OCI-LY1 (cell line): ENCODE data around the gene DLGAP4.

Experiments
- H2AFZ ChIP-seq: fragments of 200-600 bp; sonication (generic), shearing (Covaris generic); 2 replicates; pipeline ENCODE4 v1.6.0; 2014; ENCODE audit warnings: antibody characterized with exemption, mild to moderate bottlenecking, low read length
- H3F3A ChIP-seq: fragments of 200-600 bp; sonication (generic), shearing (Covaris generic); 2 replicates; pipeline ENCODE4 v1.6.0; 2014; ENCODE audit warnings: mild to moderate bottlenecking, antibody characterized with exemption, low read length, moderate library complexity; ENCODE audit not compliant: insufficient read depth
- H3K27ac ChIP-seq: fragments of 200-600 bp; sonication (generic); 2 replicates; pipeline ENCODE4 v1.5.1; 2014; ENCODE audit warnings: low read length, mixed run types, mild to moderate bottlenecking, low read depth; ENCODE audit not compliant: poor library complexity, severe bottlenecking
- H3K27me3 ChIP-seq: fragments of 200-600 bp; sonication (generic); 2 replicates; pipeline ENCODE4 v1.6.0; 2014; ENCODE audit warnings: antibody characterized with exemption, mild to moderate bottlenecking, low read length, moderate library complexity; ENCODE audit not compliant: insufficient read depth
- H3K36me3 ChIP-seq: fragments of 200-600 bp; sonication (generic); 2 replicates; pipeline ENCODE4 v1.6.1; 2014; ENCODE audit warnings: mild to moderate bottlenecking, antibody characterized with exemption, low read length, moderate library complexity, mixed read lengths; ENCODE audit not compliant: insufficient read depth
- H3K4me1 ChIP-seq: fragments of 200-600 bp; sonication (generic); 2 replicates; pipeline ENCODE4 v1.5.1; 2014; ENCODE audit warnings: mild to moderate bottlenecking, low read length, moderate library complexity; ENCODE audit not compliant: insufficient read depth, severe bottlenecking
- H3K4me2 ChIP-seq: fragments of 200-600 bp; sonication (generic), shearing (Covaris generic); 2 replicates; pipeline ENCODE4 v1.6.1; 2014; ENCODE audit warnings: low read length
- H3K4me3 ChIP-seq: fragments of 200-600 bp; sonication (generic); 2 replicates; pipeline ENCODE4 v1.5.1; 2014; ENCODE audit warnings: low read length, low read depth, mild to moderate bottlenecking, mixed read lengths; ENCODE audit not compliant: poor library complexity, severe bottlenecking
- H3K79me2 ChIP-seq: fragments of 200-600 bp; shearing (Covaris generic); 2 replicates; pipeline ENCODE4 v1.6.1; 2016; ENCODE audit warnings: mixed run types, low read length, mixed read lengths; ENCODE audit not compliant: insufficient read depth
- H3K9ac ChIP-seq: fragments of 200-600 bp; sonication (generic), shearing (Covaris generic); 2 replicates; pipeline ENCODE4 v1.6.1; 2014; ENCODE audit warnings: mild to moderate bottlenecking, low read length, mixed read lengths
- H3K9me2 ChIP-seq: fragments of 200-600 bp; sonication (generic), shearing (Covaris generic); 2 replicates; pipeline ENCODE4 v1.6.1; 2014; ENCODE audit warnings: low read depth, mild to moderate bottlenecking, low read length, mixed read lengths
- H3K9me3 ChIP-seq: fragments of 200-600 bp; shearing (Covaris generic); 2 replicates; pipeline ENCODE4 v1.6.1; 2014; ENCODE audit warnings: low read length, mixed read lengths
- H4K20me1 ChIP-seq: fragments of 200-600 bp; sonication (generic), shearing (Covaris generic); 2 replicates; pipeline ENCODE4 v1.6.0; 2016; ENCODE audit warnings: mild to moderate bottlenecking, low read length; ENCODE audit not compliant: insufficient read depth
- CTCF ChIP-seq: fragments of 200-600 bp; sonication (generic), shearing (Covaris generic); IDR thresholded peaks from 2 replicates; pipeline ENCODE4 v1.5.1; 2017; ENCODE audit warnings: mild to moderate bottlenecking, antibody characterized with exemption, low read length, moderate library complexity, mixed read lengths
- EZH2 ChIP-seq: fragments of 200-600 bp; sonication (generic), shearing (Covaris generic); IDR thresholded peaks from 2 replicates; pipeline ENCODE4 v1.8.0; 2017; ENCODE audit warnings: borderline replicate concordance, mixed run types, mild to moderate bottlenecking, antibody characterized with exemption, low read length, moderate library complexity, mixed read lengths

Gene DLGAP4

GRCh38 chr20:36261389-36262105 lies 44.6 kb upstream of the DLGAP4 start:
- no peak overlapping the region for H2AFZ ChIP-seq
- H3K4me1 ChIP-seq: no peaks in the 10 kb centered on the region
- TF ChIP-seq EZH2 (no peak), CTCF (no peak)
- no peaks in the 10 kb centered on the region for H3F3A ChIP-seq
- H3K9me2 ChIP-seq: no peaks in the 10 kb centered on the region
- no peak overlapping the region for H3K4me3 ChIP-seq
- H3K36me3 ChIP-seq: peaks cover 7% of the 10 kb centered on the region
- no peaks in the 10 kb centered on the region for H4K20me1 ChIP-seq
- H3K9ac ChIP-seq: no peak overlapping the region
- H3K27ac ChIP-seq: no peak overlapping the region
- H3K9me3 ChIP-seq: no peaks in the 10 kb centered on the region
- H3K27me3 ChIP-seq: no peaks in the 10 kb centered on the region
- no peak overlapping the region for H3K4me2 ChIP-seq
- H3K79me2 ChIP-seq: no peaks in the 10 kb centered on the region

- Histone ChIP-seq H3K27ac (no peak overlapping the region), H3K27me3 (peaks cover 6% of the 10 kb centered on the region; the same call in 1 of the 2 replicates), H3K9me3 (no peaks in the 10 kb centered on the region), H3K36me3 (no peaks in the 10 kb centered on the region), H3K4me2 (no peak overlapping the region), H2AFZ (no peak overlapping the region), H3K79me2 (no peaks in the 10 kb centered on the region), H4K20me1 (no peaks in the 10 kb centered on the region), H3F3A (no peaks in the 10 kb centered on the region), H3K4me3 (no peak overlapping the region), H3K4me1 (no peaks in the 10 kb centered on the region), H3K9me2 (no peaks in the 10 kb centered on the region), H3K9ac (no peak overlapping the region)
- TF ChIP-seq EZH2: no peak
- no peak for TF ChIP-seq CTCF
Measured at GRCh38 chr20:36262440-36262839, 43.7 kb upstream of the DLGAP4 start.

GRCh38 chr20:36264426-36265246 lies 41.5 kb upstream of the DLGAP4 start:
- no peaks in the 10 kb centered on the region for H3K79me2 ChIP-seq
- TF ChIP-seq CTCF (no peak), EZH2 (no peak)
- no peaks in the 10 kb centered on the region for H4K20me1 ChIP-seq
- no peak overlapping the region for H3K4me2 ChIP-seq
- H3K9me3 ChIP-seq: no peaks in the 10 kb centered on the region
- no peaks in the 10 kb centered on the region for H3F3A ChIP-seq
- H2AFZ ChIP-seq: no peak overlapping the region
- H3K4me1 ChIP-seq: no peaks in the 10 kb centered on the region
- no peaks in the 10 kb centered on the region for H3K9me2 ChIP-seq
- H3K27me3 ChIP-seq: peaks cover 6% of the 10 kb centered on the region; the same call in 1 of the 2 replicates
- no peaks in the 10 kb centered on the region for H3K36me3 ChIP-seq
- H3K4me3 ChIP-seq: no peak overlapping the region
- no peak overlapping the region for H3K9ac ChIP-seq
- H3K27ac ChIP-seq: no peak overlapping the region
